Measurements from ENCODE around the gene YTHDF1. TPM values are rescaled to one million over a fixed set of nuclear protein-coding genes. Genes with fewer than 3 reads are reported as not detected.

The YTHDF1 gene
- total and polyA plus RNA-seq, 11 donors: 14.7 to 38.2 (median 22.5) TPM

DNA sequence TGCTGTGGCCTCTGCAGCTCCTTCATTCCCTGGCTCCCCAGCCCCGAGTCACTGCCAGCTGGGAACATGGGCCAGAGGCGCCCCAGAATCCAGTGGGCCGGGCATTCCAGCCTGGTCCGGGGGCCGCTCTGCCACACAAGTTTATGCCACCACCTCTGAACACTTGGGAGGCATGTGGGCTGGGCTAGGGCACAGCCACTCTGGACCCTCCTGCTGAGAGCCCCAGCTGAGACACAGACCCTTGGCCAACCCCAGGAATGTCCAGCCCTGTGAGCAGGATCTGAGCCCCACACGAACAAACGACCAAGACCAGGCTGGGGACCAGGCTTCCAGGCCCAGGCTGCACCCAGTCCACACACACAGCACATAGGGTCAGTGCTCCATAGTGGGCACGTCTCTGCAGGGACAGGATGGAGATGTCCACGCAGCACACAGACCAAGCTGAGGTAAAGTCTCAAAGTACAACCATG, 33.0 kb downstream of the YTHDF1 start:
- Histone ChIP-seq H3K36me3 (no peaks in the 10 kb centered on the region), H3K27me3 (peaks cover 24 to 58% (median 41%) of the 10 kb centered on the region in 9 donors), H3K9me3 (no peaks in the 10 kb centered on the region), H3K4me1 (peaks cover 0 to 17% (median 11%) of the 10 kb centered on the region in 12 donors), H3K4me3 (no peak overlapping the region), H3K27ac (no peak overlapping the region)
- no peak for ATAC-seq
- intact Hi-C loops (cut with DNase I): no loop called here
- DNase-seq: peak in 1 of 5 donors; percentile 7
- TF ChIP-seq POLR2A (IDR thresholded peaks at IDR 0.05): no peak
- TF ChIP-seq, protein P1, sequence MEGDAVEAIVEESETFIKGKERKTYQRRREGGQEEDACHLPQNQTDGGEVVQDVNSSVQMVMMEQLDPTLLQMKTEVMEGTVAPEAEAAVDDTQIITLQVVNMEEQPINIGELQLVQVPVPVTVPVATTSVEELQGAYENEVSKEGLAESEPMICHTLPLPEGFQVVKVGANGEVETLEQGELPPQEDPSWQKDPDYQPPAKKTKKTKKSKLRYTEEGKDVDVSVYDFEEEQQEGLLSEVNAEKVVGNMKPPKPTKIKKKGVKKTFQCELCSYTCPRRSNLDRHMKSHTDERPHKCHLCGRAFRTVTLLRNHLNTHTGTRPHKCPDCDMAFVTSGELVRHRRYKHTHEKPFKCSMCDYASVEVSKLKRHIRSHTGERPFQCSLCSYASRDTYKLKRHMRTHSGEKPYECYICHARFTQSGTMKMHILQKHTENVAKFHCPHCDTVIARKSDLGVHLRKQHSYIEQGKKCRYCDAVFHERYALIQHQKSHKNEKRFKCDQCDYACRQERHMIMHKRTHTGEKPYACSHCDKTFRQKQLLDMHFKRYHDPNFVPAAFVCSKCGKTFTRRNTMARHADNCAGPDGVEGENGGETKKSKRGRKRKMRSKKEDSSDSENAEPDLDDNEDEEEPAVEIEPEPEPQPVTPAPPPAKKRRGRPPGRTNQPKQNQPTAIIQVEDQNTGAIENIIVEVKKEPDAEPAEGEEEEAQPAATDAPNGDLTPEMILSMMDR (IDR thresholded peaks at IDR 0.05): no peak
- WGBS, 4 donors: 25 to 66% (median 52%) methylated on average over 4 to 9 of the region's 9 CpGs

DNA sequence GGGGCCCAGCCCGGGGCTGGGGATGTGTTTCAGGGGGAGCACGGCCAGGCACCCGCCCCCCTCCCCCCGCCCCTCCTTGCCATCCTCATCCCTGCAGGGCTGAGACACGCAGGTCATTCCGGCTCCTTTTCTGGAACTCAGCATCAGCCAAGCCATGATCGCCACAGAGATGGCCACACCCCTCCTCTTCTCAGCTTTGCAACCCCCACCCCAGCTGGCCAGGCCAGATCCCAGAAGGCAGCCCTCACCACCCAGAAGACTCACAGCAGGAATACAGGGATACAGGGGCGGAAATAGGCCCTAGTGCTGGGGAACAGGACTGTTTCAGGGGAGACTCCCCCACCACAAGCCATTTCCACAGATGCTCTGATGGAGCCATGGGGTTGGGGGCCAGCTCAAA, 33.5 kb downstream of the YTHDF1 start:
- no peak overlapping the region for H3K4me3 ChIP-seq
- ATAC-seq: no peak
- no peaks in the 10 kb centered on the region for H3K9me3 ChIP-seq
- TF ChIP-seq, protein P1 (IDR thresholded peaks at IDR 0.05): no peak
- no peak for TF ChIP-seq POLR2A (IDR thresholded peaks at IDR 0.05)
- no peak for DNase-seq
- peaks cover 29 to 63% (median 46%) of the 10 kb centered on the region in 9 donors for H3K27me3 ChIP-seq
- 56 to 72% (median 63%) methylated on average over 3 to 8 of the region's 8 CpGs for WGBS, 4 donors
- intact Hi-C loops (cut with DNase I): no loop called here
- no peaks in the 10 kb centered on the region for H3K36me3 ChIP-seq
- no peak overlapping the region for H3K27ac ChIP-seq
- H3K4me1 ChIP-seq: peaks cover 0 to 23% (median 16%) of the 10 kb centered on the region in 12 donors

GRCh38 chr20:63181226-63181625, 34.7 kb downstream of the YTHDF1 start:
- H3K27ac ChIP-seq: no peak overlapping the region
- DNase-seq: no peak
- peaks cover 0 to 29% (median 17%) of the 10 kb centered on the region in 12 donors for H3K4me1 ChIP-seq
- TF ChIP-seq, protein P1 (IDR thresholded peaks at IDR 0.05): no peak
- no peak for TF ChIP-seq POLR2A (IDR thresholded peaks at IDR 0.05)
- H3K9me3 ChIP-seq: no peaks in the 10 kb centered on the region
- no peak for ATAC-seq
- no peaks in the 10 kb centered on the region for H3K36me3 ChIP-seq
- peaks cover 40 to 75% (median 58%) of the 10 kb centered on the region in 9 donors for H3K27me3 ChIP-seq
- intact Hi-C loops (cut with DNase I): loop anchor here in 1 of 10 donors (2.0 kb wide), 1 partner anchor 124 kb away; no protein-coding TSS in a partner anchor
- H3K4me3 ChIP-seq: no peak overlapping the region
- WGBS, 4 donors: 28 to 62% (median 51%) methylated on average over 2 to 4 of the region's 4 CpGs

DNA sequence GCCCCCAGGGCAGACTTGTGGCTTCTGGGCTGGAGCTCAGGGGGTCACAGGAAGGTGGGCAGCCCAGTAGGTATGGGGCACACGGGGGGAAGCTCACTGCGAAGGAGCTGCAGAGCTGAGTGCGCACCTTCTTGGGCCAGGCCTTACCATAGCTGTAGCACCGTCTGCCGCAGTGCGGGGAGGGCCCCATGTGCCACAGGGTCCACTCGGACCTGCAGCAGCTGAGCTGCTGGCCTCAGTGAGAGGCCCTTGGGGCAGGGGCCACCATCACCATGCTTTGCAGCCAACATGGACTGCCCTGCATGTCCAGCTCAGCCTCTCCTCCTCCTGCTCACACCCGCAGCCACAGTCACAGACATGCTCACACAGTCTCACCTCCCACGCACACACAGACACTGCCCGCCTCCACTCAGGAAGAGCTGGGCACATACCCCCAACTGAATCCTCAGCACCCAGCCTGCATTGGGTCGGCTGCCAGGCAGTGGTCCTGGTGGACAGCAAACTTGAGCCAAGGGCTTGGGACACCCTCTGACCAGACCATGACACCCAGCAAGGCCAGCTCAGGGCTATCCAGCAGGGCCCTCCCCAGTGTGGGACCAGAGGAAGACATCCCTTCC, 35.3 kb downstream of the YTHDF1 start:
- DNase-seq: no peak
- TF ChIP-seq, protein P1 (IDR thresholded peaks at IDR 0.05): no peak
- no peak for TF ChIP-seq POLR2A (IDR thresholded peaks at IDR 0.05)
- Histone ChIP-seq H3K36me3 (no peaks in the 10 kb centered on the region), H3K4me1 (peaks cover 0 to 29% (median 17%) of the 10 kb centered on the region in 12 donors), H3K27me3 (peaks cover 46 to 81% (median 64%) of the 10 kb centered on the region in 9 donors), H3K4me3 (no peak overlapping the region), H3K27ac (no peak overlapping the region), H3K9me3 (no peaks in the 10 kb centered on the region)
- 84 to 93% (median 87%) methylated on average over 4 to 11 of the region's 11 CpGs for WGBS, 4 donors
- ATAC-seq: no peak
- intact Hi-C loops (cut with DNase I): loop anchor here in 1 of 10 donors (2.0 kb wide), 1 partner anchor 124 kb away; no protein-coding TSS in a partner anchor
